ENCODE measurements around the gene MESP1. TPM values are rescaled to one million over a fixed set of nuclear protein-coding genes. Genes with fewer than 3 reads are reported as not detected.

The MESP1 gene
- total and polyA plus RNA-seq, 10 of the 15 experiments (the other 5 are each of a cell fraction or from before 2014, with no cell fraction given) = 0.04 to 1.1 (median 0.57) TPM; not detected in 2

GRCh38 chr15:89753855-89754254 lies 2.8 kb upstream of the MESP1 start (continued):
- TF ChIP-seq CBFB (IDR thresholded peaks at IDR 0.05; ENCODE audit: low read depth) (no peak), FOXM1 (IDR thresholded peaks at IDR 0.05; ENCODE audit: low read depth, low read length) (no peak)

GRCh38 chr15:89751748-89752147 lies 699 bp upstream of the MESP1 start:
- no peak overlapping the region for H3K9ac ChIP-seq (ENCODE audit: control insufficient read depth, insufficient read depth, low read length)
- BruUV-seq (replicated peaks) = no TSS peak
- peak overlapping the region; percentile 90 for H3K4me2 ChIP-seq (ENCODE audit: control insufficient read depth, insufficient read depth)
- no peaks in the 10 kb centered on the region for H3K36me3 ChIP-seq (ENCODE audit: control insufficient read depth in 2 of 2, insufficient read depth in 2 of 2, low read length in 1 of 2)
- intact Hi-C loops (cut with micrococcal nuclease; ENCODE audit: unreplicated experiment) = loop anchor here (10.0 kb wide), 1 partner anchor 73 kb away; no protein-coding TSS in a partner anchor
- ChIA-PET SMC1A (ENCODE audit: uncharacterized antibody, unreplicated experiment) (interaction anchor here (1.1 to 1.7 kb wide), 2 partner anchors 9 to 123 kb away, joined by 4 to 5 read pairs; no protein-coding TSS in a partner anchor), RAD21 (ENCODE audit: unreplicated experiment) (interaction anchor here (1.8 kb wide), 1 partner anchor 11 kb away, joined by 5 read pairs; no protein-coding TSS in a partner anchor), CTCF (interaction anchor here (2.0 to 4.2 kb wide), 3 partner anchors 9 to 124 kb away, joined by 9 to 32 read pairs (median 24); no protein-coding TSS in a partner anchor), POLR2A (no interaction called here)
- in situ Hi-C loops (cut with MboI) = loop anchor here (10.0 kb wide), 1 partner anchor 343 kb away; no protein-coding TSS in a partner anchor
- peaks cover 0 to 4% of the 10 kb centered on the region in 2 experiments; a peak in 2 of 4 replicates for H3K27me3 ChIP-seq (replicated peaks in 1 of 2; ENCODE audit: control insufficient read depth in 2 of 2, insufficient read depth in 2 of 2, low read length in 1 of 2)
- H3K27ac ChIP-seq (ENCODE audit: control insufficient read depth, insufficient read depth) = no peak overlapping the region
- H3K4me3 ChIP-seq = peak overlapping the region; percentile 65; the same call in 1 of the 2 replicates
- H2AFZ ChIP-seq (ENCODE audit: control insufficient read depth, low read depth, low read length) = no peak overlapping the region
- WGBS (ENCODE audit: insufficient coverage, insufficient replicate concordance, low lambda C conversion rate, missing lambda C conversion rate) = 75% methylated on average over 5 of the region's 5 CpGs
- no peaks in the 10 kb centered on the region for H3K79me2 ChIP-seq (ENCODE audit: control insufficient read depth, insufficient read depth, low read length)
- H3K9me3 ChIP-seq (replicated peaks; ENCODE audit: control insufficient read depth, insufficient read depth, low read length) = no peaks in the 10 kb centered on the region
- H4K20me1 ChIP-seq (ENCODE audit: control insufficient read depth, insufficient read depth) = no peaks in the 10 kb centered on the region
- DNase-seq (ENCODE audit: low read depth, low spot score) = no peak
- H3K4me1 ChIP-seq (ENCODE audit: control insufficient read depth, insufficient read depth, low read length) = peaks cover 9% of the 10 kb centered on the region
- no peak for FAIRE-seq
- no peak for ATAC-seq
- no peak for TF ChIP-seq ZBTB40 (IDR thresholded peaks at IDR 0.05; ENCODE audit: borderline replicate concordance)
- TF ChIP-seq ZNF274 (IDR thresholded peaks at IDR 0.05; ENCODE audit: insufficient read depth, insufficient read length) = no peak
- TF ChIP-seq PRDM15 (CRISPR knock-in tag; IDR thresholded peaks at IDR 0.05) = no peak
- TF ChIP-seq BCLAF1 (IDR thresholded peaks at IDR 0.05) = no peak
- no peak for TF ChIP-seq WRNIP1 (IDR thresholded peaks at IDR 0.05; ENCODE audit: borderline replicate concordance, low read depth, low read length)
- no peak for TF ChIP-seq SIN3A (IDR thresholded peaks at IDR 0.05; ENCODE audit: low read depth, low read length)
- TF ChIP-seq CBFB (IDR thresholded peaks at IDR 0.05; ENCODE audit: low read depth) = no peak
- TF ChIP-seq RELB (IDR thresholded peaks at IDR 0.05; ENCODE audit: low read depth) = no peak

Measured in GM12878 (cell line).